ENCODE results near the gene HNRNPUL1.

DNA sequence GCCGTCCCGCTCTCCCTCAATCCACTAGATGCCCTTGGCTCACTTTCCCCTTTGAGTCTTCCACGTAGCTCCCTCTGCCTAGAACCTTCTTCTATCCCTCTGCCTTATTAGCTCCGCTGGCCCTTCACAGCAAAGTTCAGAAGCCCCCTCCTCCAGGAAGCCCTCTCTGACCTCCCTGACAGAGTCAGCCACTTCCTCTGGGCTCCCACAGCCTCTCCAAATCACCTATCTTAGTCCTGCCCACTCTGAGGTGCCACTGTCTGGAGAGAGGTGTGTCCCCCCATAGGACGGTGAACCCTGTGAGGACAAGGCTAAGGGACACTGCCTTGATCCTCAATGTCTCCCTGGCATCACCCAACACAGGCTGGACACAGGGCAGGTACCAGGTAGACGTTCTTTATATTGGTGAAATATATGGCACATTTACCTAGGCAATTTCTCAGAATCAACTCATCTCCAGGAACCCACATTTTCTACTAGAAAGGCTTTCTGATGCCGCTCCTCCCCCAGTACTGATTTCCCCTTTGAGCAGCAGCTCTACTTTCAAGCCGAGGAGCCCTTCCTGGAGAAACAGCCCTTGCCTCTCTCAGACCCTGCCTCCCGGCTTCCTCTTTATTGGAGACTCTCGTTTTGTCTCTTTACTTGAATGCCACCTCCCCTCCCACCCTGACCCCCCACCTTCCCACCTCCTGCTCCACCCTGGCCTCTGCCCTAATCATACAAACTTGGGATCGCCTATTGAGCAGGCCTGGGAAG, 93.0 kb downstream of the HNRNPUL1 start:
- no peak for TF ChIP-seq EZH2 (IDR thresholded peaks at IDR 0.05; ENCODE audit: insufficient read depth, poor library complexity, severe bottlenecking)
- no peak for TF ChIP-seq EZH2phosphoT487 (IDR thresholded peaks at IDR 0.05; ENCODE audit: insufficient read depth, low read depth)
